G401 (cell line): ENCODE data around the gene AQP6. TPM values are rescaled to one million over a fixed set of nuclear protein-coding genes. Genes with fewer than 3 reads are reported as not detected.

Experiments
- DNase-seq: peaks from one replicate; pipeline ENCODE4 v3.0.0-alpha.2; 2015; ENCODE audit warnings: low spot score
- in situ Hi-C: cut with HindIII; loops from 2 replicates; pipeline ENCODE4 v1.10.0; 2016; ENCODE audit warnings: low sequenced_read_pairs, mixed read lengths
- total RNA-seq: library from RNA; depleted of rRNA; stranded (reverse); fragments of >200 nt; shearing (Covaris generic); gene quantifications from 2 replicates; pipeline ENCODE4 v1.2.3, GENCODE V29; 2014

The AQP6 gene
- total RNA-seq, 1 experiment from 2014 or later, result 1.6 TPM

- in situ Hi-C loops, result loop anchor here (5.0 kb wide), 1 partner anchor 101 kb away; no protein-coding TSS in a partner anchor
Measured at GRCh38 chr12:49966511-49967041, 6.2 kb upstream of the AQP6 start.

GRCh38 chr12:49967042-49967776 lies 5.5 kb upstream of the AQP6 start:
- in situ Hi-C loops, result loop anchor here (5.0 kb wide), 1 partner anchor 100 kb away; no protein-coding TSS in a partner anchor

More at GRCh38 chr12:49966511-49967041, 6.2 kb upstream of the AQP6 start:
- DNase-seq, result no peak

GRCh38 chr12:49967777-49968250 lies 4.9 kb upstream of the AQP6 start:
- in situ Hi-C loops, result loop anchor here (5.0 kb wide), 1 partner anchor 99 kb away; no protein-coding TSS in a partner anchor

More at GRCh38 chr12:49967042-49967776, 5.5 kb upstream of the AQP6 start:
- peak; percentile 81 for DNase-seq

GRCh38 chr12:49968471-49968870 lies 4.3 kb upstream of the AQP6 start:
- in situ Hi-C loops, result loop anchor here (5.0 kb wide), 1 partner anchor 99 kb away; no protein-coding TSS in a partner anchor
- DNase-seq, result no peak

More at GRCh38 chr12:49967777-49968250, 4.9 kb upstream of the AQP6 start:
- DNase-seq, result no peak

- in situ Hi-C loops, result loop anchor here (5.0 kb wide), 1 partner anchor 98 kb away; no protein-coding TSS in a partner anchor
- DNase-seq, result no peak
Measured at GRCh38 chr12:49969027-49969426, 3.7 kb upstream of the AQP6 start.

- DNase-seq, result no peak
- in situ Hi-C loops, result loop anchor here (5.0 kb wide), 1 partner anchor 97 kb away; no protein-coding TSS in a partner anchor
Measured at GRCh38 chr12:49969651-49970429, 2.9 kb upstream of the AQP6 start.

GRCh38 chr12:49970658-49971057 lies 2.1 kb upstream of the AQP6 start:
- no peak for DNase-seq
- in situ Hi-C loops, result no loop called here

- no peak for DNase-seq
- in situ Hi-C loops, result no loop called here
Measured at GRCh38 chr12:49971141-49971540, 1.6 kb upstream of the AQP6 start.

GRCh38 chr12:49972129-49972528 lies 618 bp upstream of the AQP6 start:
- no peak for DNase-seq
- in situ Hi-C loops, result no loop called here

- DNase-seq, result no peak
- in situ Hi-C loops, result no loop called here
Measured at GRCh38 chr12:49973361-49973830, 649 bp downstream of the AQP6 start.

- in situ Hi-C loops, result no loop called here
- DNase-seq, result peak; percentile 52
Measured at GRCh38 chr12:49974231-49974675, 1.5 kb downstream of the AQP6 start.

GRCh38 chr12:49974677-49975317 lies 2.0 kb downstream of the AQP6 start:
- peak; percentile 25 for DNase-seq
- in situ Hi-C loops, result no loop called here

- no peak for DNase-seq
- in situ Hi-C loops, result no loop called here
Measured at GRCh38 chr12:49975318-49975761, 2.6 kb downstream of the AQP6 start.

- DNase-seq, result no peak
- in situ Hi-C loops, result no loop called here
Measured at GRCh38 chr12:49976557-49976956, 3.8 kb downstream of the AQP6 start.

GRCh38 chr12:49978125-49978524 lies 5.4 kb downstream of the AQP6 start:
- in situ Hi-C loops, result no loop called here
- DNase-seq, result no peak

GRCh38 chr12:49979016-49979586 lies 6.4 kb downstream of the AQP6 start:
- DNase-seq, result peak; percentile 29
- in situ Hi-C loops, result no loop called here

- DNase-seq, result no peak
- in situ Hi-C loops, result no loop called here
Measured at GRCh38 chr12:49979791-49980190, 7.0 kb downstream of the AQP6 start.

- in situ Hi-C loops, result no loop called here
- DNase-seq, result no peak
Measured at GRCh38 chr12:49980501-49981349, 8.0 kb downstream of the AQP6 start.
